ENCODE measurements around the gene FAM177A1.

Gene FAM177A1

GRCh38 chr14:34997762-34998161, 48.3 kb upstream of the FAM177A1 start:
- Histone ChIP-seq H3K4me3 (ENCODE audit: low read depth, low read length) (no peak overlapping the region), H3K36me3 (ENCODE audit: control insufficient read depth in 2 of 2, insufficient read depth in 1 of 2, low read length in 2 of 2) (peaks cover 19 to 20% of the 10 kb centered on the region in 2 experiments), H3K27ac (ENCODE audit: extremely low read depth, low read depth, low read length) (no peak overlapping the region)

GRCh38 chr14:34999500-34999899, 46.6 kb upstream of the FAM177A1 start:
- CTCF ChIA-PET, result interaction anchor here (1.4 kb wide), 1 partner anchor 327 kb away, joined by 3 read pairs; no protein-coding TSS in a partner anchor
- Histone ChIP-seq H3K4me1 (ENCODE audit: control insufficient read depth, insufficient read depth, low read length) (no peaks in the 10 kb centered on the region), H3K27ac (ENCODE audit: extremely low read depth, low read depth, low read length) (no peak overlapping the region), H3K9me3 (ENCODE audit: control insufficient read depth, insufficient read depth, low read depth, low read length) (no peaks in the 10 kb centered on the region), H3K4me3 (ENCODE audit: low read depth, low read length) (no peak overlapping the region), H3K36me3 (ENCODE audit: control insufficient read depth in 2 of 2, insufficient read depth in 1 of 2, low read length in 2 of 2) (peaks cover 27 to 29% of the 10 kb centered on the region in 2 experiments)
- TF ChIP-seq ZNF302 (tag by site-specific recombination; IDR thresholded peaks at IDR 0.05; ENCODE audit: low read depth), result no peak
- no peak for TF ChIP-seq ZNF362 (tag by site-specific recombination; IDR thresholded peaks at IDR 0.05)
- no peak for TF ChIP-seq ZNF354C (tag by site-specific recombination; IDR thresholded peaks at IDR 0.05; ENCODE audit: borderline replicate concordance, low read depth)
- no peak for TF ChIP-seq EGR2 (tag by site-specific recombination; IDR thresholded peaks at IDR 0.05; ENCODE audit: low read depth)
- no peak for TF ChIP-seq HOXC10 (CRISPR knock-in tag; IDR thresholded peaks at IDR 0.05)
- no peak for TF ChIP-seq ZNF777 (tag by site-specific recombination; IDR thresholded peaks at IDR 0.05; ENCODE audit: borderline replicate concordance)
- TF ChIP-seq ZBTB20 (tag by site-specific recombination; IDR thresholded peaks at IDR 0.05), result no peak
- no peak for TF ChIP-seq IKZF3 (tag by site-specific recombination; IDR thresholded peaks at IDR 0.05)
- no peak for TF ChIP-seq BCL11B (tag by site-specific recombination; IDR thresholded peaks at IDR 0.05; ENCODE audit: low read depth)
- no peak for TF ChIP-seq ZSCAN30 (tag by site-specific recombination; IDR thresholded peaks at IDR 0.05)
- TF ChIP-seq FEZF1 (tag by site-specific recombination; IDR thresholded peaks at IDR 0.05), result no peak
- no peak for TF ChIP-seq ZNF513 (tag by site-specific recombination; IDR thresholded peaks at IDR 0.05)
- no peak for TF ChIP-seq BCL6B (tag by site-specific recombination; IDR thresholded peaks at IDR 0.05)
- no peak for TF ChIP-seq ZNF791 (tag by site-specific recombination; IDR thresholded peaks at IDR 0.05)
- TF ChIP-seq YY2 (tag by site-specific recombination; IDR thresholded peaks at IDR 0.05), result no peak
- no peak for TF ChIP-seq GLIS2 (tag by site-specific recombination; IDR thresholded peaks at IDR 0.05)
- TF ChIP-seq SP7 (tag by site-specific recombination; IDR thresholded peaks at IDR 0.05), result no peak
- no peak for TF ChIP-seq ZNF76 (tag by site-specific recombination; IDR thresholded peaks at IDR 0.05; ENCODE audit: borderline replicate concordance, low read depth)
- POLR2A ChIA-PET, result no interaction called here

More at GRCh38 chr14:34997762-34998161, 48.3 kb upstream of the FAM177A1 start:
- POLR2A ChIA-PET, result no interaction called here
- CTCF ChIA-PET, result no interaction called here
- Histone ChIP-seq H3K4me1 (ENCODE audit: control insufficient read depth, insufficient read depth, low read length) (no peaks in the 10 kb centered on the region), H3K9me3 (ENCODE audit: control insufficient read depth, insufficient read depth, low read depth, low read length) (no peaks in the 10 kb centered on the region)
- TF ChIP-seq WT1 (tag by site-specific recombination; IDR thresholded peaks at IDR 0.05) (0 out of 2 replicates have a peak, but pooled peaks have one; percentile 13), ZNF830 (tag by site-specific recombination; IDR thresholded peaks at IDR 0.05; ENCODE audit: low read depth) (no peak), ZNF501 (tag by site-specific recombination; IDR thresholded peaks at IDR 0.05) (no peak), GLIS1 (tag by site-specific recombination; IDR thresholded peaks at IDR 0.05) (peak; percentile 90)
